ENCODE measurements around the gene HOXD3.

DNA sequence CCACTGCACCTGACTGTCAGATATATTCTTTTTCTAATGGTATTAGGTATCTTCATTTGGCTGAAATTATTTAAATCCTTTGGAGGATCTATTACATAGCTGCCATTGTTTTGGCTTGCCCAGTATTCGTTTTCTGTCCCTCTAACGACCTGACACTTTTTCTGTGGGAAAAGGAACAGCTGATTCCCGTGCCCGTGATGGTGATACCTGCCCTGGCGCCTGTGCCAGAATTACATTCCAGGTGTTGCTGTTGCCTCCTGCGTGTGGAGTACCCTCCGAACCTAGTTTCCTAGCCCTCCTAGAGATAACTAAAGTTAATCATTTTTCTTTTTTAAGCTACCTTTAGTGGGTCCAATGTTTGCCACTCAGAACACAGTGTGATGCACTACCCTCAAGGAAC is 45.4 kb downstream of the HOXD3 start:
- TF ChIP-seq CTCF (conservative IDR thresholded peaks at IDR 0.05; ENCODE audit: low read length): no peak
- no peak for TF ChIP-seq EZH2phosphoT487 (IDR thresholded peaks at IDR 0.05; ENCODE audit: borderline replicate concordance)
